KBM-7 (cell line): ENCODE results near the gene ACBD4.
"Not testable (repeated sequence)": the region's sequence is repeated elsewhere in the genome, so short reads cannot be mapped to it uniquely, and the experiment has no call there.

Source experiments
- DNase-seq: peaks from one replicate; pipeline ENCODE4 v3.0.0-alpha.2; 2015
- in situ Hi-C: fragments of 300-500 bp; cut with MboI; formaldehyde crosslinking; loops from 2 replicates; pipeline ENCODE4 v1.14.3; 2020; ENCODE audit warnings: low sequenced_read_pairs, low pct_unique_long_range_greater_than_20kb, mixed read lengths

ACBD4 gene

DNA sequence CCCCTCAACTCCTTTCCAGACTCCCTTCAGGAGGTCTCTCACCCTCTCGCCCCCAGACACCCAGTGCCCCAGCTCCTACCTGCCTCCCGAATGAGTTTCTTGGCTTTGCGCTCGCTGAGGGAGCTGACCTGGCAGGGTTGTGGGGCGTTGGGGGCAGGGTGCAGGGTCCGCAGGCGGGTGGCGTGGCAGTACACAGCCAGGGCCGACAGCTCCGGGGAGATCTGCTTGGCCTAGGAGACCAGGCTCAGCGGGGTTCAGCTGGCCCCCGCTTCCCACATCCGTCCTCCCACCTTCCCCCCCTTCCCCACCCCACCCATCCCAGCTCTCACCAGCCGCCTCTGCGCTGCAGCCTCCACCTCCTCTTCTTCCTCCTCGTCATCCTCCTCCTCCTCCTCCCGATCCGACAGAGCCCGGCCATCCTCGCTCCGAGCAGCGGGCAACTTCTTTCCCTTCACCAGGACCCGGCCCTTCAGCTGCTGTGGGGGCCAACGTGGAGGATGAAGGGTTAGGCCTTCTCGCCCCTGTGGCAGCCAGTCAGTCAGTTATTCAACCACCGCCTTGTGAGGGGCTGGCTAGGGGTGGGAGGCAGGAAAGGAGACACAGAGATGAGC lies 20.4 kb upstream of the ACBD4 start:
- in situ Hi-C loops, result loop anchor here (25.0 kb wide), 1 partner anchor 203 kb away; the partner anchor contains the start of gene GFAP

DNA sequence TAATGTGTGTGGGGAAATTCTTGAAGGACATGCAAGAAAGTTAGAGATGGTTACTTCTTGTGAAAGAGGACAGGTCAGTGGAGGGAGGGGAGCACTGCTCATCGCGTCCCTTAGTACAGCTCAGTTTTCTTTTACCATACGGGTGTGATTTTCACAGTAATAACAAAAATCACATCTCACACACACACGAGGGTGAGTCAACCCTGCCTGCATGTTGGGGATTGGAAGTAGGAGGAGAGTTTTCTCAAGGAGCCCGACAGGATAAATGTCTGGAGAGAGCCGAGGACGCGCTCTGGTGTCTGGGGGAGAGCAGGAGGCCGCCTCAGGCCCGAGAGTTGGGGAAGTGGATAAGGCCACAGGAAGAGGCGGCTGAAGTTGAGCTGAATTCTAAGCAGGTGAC lies 19.6 kb upstream of the ACBD4 start:
- DNase-seq, result no peak
- in situ Hi-C loops, result loop anchor here (25.0 kb wide), 1 partner anchor 204 kb away; the partner anchor contains the start of gene GFAP

More for the DNA sequence above, 20.4 kb upstream of the ACBD4 start:
- no peak for DNase-seq

DNA sequence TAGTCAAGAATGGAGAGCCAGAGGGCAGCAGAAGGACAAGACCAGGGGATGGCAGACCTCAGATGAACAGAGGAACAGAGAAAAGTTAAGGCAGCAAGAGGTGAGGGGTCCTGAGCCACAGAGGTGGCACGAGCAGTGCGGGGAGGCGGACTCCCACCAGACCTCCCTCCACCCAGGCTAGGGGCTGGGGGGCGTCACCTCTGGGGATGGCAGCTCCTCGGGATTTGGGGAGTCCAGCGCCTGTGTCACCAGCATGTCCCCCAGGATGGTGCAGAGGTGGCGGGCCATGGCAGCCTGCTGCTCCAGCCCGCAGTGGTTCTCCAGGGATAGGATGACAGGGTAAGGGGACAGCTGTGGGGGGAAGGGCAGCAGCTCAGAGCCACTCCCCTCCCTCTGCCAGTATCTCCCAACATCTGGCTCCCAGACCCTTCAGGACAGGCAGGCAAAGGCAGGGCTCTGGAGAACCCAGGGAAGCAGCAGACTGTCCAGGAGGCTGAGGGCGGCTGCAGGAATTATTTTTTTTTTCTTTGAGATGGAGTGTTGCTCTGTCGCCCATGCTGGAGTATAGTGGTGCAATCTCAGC lies 19.0 kb upstream of the ACBD4 start:
- DNase-seq, result no peak
- in situ Hi-C loops, result loop anchor here (25.0 kb wide), 1 partner anchor 204 kb away; the partner anchor contains the start of gene GFAP

DNA sequence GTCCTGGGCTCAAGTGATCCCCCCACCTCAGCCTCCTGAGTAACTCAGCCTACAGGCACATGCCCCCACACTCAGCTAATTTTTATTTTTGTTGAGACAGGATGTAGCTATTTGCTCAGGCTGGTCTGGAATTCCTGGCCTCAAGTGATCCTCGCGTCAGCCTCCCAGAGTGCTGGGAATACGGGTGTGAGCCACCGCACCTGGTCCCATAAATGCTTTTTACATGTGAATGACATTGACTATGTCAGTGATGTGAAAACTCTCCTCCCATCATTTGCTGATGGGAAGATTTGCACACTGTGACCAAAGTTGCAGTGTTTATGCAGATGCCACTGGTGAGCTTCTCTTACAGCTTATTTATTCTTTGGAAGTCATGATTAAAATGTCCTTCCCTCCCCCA lies 18.2 kb upstream of the ACBD4 start:
- in situ Hi-C loops, result loop anchor here (25.0 kb wide), 1 partner anchor 205 kb away; the partner anchor contains the start of gene GFAP
- no peak for DNase-seq

DNA sequence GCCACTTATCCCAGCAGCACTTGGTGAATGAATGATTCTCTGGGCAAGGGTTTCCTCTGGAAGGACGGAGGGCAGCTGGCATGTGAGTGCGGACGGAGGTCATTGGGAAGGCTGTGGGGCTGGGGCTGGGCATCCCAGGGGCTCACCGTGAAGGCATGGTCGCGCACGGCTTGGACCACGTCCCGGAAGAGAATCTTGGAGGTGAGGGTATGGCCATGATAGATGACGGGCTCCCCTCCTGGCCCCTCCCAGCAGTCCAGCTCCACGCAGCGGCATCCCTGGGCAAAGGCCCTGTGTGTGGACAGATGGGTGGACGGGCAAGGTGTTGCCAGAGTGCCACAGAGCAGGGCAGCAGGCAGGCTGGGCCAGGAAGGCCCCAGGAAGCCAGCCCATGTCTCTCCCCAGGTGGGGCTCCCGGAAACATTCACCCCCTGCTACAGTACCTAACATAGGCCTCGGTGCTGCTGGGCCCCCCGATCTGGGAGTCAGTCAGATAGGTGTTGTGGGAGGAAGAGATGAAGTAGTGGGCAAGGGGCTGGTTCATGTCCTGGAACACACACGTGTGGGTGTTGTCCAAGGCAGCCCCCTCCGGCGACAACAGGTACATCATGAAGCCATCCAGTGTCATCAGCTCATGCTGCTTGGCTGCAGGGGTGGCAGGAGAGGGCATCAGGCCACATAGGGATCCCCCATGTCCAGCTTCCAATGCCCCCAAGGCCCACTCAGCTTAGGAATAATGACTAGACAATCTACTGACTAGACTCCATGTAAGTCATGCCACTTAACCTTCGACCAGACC lies 17.4 kb upstream of the ACBD4 start:
- no peak for DNase-seq
- in situ Hi-C loops, result loop anchor here (25.0 kb wide), 1 partner anchor 206 kb away; the partner anchor contains the start of gene GFAP

DNA sequence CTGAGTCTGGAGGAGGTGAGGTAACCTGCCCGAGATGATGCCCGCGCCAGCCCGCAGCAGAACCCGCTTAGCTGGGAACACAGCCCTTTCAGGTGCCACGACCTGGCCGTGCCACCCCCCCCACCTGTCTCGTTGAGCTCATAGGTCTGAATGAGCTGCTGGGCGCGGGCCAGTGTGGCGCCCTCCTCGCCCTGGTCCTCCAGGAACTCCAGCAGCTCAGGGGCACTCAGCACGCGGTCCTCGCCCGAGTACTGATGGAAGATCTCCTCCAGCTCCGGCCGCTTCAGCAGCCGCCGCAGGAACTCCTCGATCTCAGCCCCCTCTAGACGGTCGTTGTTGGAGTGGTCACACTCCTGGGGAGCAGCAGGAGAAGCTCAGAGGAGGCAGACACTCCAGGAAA lies 16.8 kb upstream of the ACBD4 start:
- in situ Hi-C loops, result loop anchor here (25.0 kb wide), 1 partner anchor 206 kb away; the partner anchor contains the start of gene GFAP

DNA sequence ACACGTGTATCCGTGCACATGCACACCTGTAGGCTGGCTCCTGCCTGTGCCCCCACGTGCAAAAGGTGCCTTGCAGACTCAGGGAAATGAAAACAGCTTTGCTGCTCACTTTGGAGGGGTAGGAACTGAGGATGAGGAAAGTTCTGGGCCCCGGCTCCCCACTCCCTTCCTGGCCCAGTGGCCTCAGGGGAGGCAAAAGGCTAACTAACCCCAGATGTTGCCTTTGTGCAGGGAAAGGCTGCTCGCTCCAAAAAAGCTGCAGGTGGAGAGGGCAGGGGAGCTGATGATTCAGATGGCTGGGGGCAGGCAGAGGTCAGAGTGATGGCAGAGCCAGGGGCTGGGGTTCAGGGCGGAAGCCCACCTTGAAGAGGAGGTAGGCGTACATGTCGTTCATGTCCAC lies 15.5 kb upstream of the ACBD4 start:
- in situ Hi-C loops, result loop anchor here (25.0 kb wide), 1 partner anchor 208 kb away; the partner anchor contains the start of gene GFAP
- DNase-seq, result no peak

More for the DNA sequence above, 16.8 kb upstream of the ACBD4 start:
- DNase-seq, result no peak

DNA sequence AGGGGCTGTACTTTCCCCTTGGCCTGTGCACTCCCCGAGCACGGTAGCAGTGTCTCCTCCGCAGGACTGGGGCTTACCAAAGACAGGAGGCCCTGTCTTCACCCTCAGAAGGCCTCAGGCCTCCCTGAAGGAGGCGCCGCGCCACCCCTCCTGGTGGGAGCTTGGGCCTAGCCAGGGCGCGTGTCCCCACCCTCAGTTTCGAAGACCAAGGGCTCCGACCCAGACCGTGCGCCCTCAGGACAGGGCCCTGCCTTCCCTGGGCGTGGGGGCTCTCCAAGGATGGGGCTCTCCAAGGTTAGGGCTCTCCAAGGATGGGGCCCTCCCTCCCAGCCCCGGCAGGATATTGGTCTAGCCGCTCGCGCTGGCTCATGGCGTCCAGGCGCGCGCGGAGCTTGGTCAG lies 14.9 kb upstream of the ACBD4 start:
- DNase-seq, result no peak
- in situ Hi-C loops, result loop anchor here (25.0 kb wide), 1 partner anchor 208 kb away; the partner anchor contains the start of gene GFAP

DNA sequence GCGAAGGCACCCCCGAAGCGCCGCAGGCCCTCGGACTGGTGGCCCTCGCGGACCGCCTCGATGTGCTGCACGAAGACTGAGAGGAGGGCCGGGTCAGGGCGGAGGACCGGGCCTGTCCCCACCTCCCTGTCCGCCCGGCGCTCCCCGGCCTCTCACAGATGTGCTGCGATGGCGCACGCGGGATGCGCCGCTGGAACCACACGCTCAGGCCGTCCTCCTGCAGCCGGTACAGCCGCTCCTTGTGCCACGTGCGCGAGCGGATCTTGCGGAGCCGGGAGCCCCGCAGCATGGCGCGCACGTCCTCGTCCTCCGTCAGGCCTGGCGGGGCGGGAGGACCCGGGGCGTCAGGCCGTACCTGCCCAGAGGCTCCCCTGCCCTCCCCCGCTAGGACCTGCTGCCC lies 14.4 kb upstream of the ACBD4 start:
- in situ Hi-C loops, result loop anchor here (25.0 kb wide), 1 partner anchor 209 kb away; the partner anchor contains the start of gene GFAP
- DNase-seq, result no peak

DNA sequence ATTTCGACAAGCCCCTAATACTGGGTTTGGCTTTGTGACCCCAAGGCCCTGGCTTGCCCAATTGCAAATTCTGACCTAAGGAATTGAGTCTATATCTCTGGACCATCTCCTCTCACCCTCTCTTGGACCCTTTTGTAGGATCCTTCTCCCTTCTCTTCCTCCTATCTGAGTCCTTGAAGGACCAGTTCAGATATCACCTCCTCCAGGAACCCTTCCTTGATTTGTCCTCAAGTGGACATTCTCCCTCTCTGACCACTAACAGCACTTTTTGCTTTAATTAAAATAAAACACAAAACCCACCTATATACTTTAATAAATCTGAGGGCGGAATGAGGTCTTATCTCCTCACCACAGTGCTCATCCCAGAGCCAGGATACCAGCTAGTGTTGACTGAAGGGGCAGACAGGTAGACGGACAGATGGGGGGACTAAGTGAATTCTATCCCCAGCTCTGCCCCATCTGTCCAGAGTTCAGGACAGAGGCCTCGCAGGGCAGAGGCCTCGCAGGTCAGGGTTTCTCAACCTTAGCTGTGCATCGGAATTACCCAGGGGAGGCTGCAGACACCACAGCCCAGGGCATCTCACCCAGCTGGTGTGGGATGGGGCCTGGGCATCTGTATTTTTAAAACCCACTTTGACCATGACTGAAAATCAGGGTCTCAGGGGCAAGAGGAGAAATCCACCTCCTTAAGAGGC lies 12.3 kb upstream of the ACBD4 start:
- in situ Hi-C loops, result loop anchor here (25.0 kb wide), 1 partner anchor 211 kb away; the partner anchor contains the start of gene GFAP

DNA sequence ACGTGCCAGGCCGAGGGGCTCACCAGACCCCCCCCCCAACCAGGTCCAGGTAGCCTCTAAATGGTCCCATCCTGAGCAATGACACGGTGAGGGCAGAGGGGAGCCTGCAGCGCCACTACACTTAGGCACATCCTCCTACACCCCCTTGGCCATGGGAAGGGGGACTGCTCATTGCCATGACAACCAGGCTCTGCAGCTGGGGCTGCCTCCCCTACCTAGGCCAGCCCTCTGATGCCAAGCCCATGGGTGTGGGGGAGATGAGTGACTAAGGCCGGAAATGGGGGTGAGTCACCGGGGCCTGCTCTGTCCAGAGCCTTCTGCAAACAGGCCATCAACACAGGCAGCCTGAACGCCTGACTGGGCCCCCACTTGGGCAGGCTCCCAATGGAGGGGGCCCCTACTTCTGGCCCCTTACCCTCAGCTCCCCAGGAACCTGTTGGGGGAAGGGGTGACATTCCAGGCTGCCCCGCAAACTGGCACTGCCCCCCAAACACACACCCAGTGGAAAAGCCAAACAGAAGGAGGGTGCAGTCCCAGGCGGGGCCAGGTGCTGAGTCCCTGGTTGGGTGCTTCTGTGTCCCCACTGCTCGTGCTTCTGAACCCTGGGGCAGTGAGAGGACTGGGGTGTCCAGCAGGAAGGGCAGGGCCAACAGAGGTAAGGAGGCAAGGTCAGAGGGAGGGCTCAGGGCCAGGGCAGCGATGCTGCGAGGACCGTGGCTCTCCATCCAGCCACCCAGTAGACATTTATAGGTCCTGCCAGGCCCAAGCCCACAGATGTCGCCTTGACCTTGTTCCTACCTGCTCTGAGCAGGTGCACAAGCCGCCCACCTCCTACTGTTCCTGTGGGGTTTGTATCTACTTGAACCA lies 11.3 kb upstream of the ACBD4 start:
- peak; percentile 85 for DNase-seq
- in situ Hi-C loops, result loop anchor here (25.0 kb wide), 1 partner anchor 212 kb away; the partner anchor contains the start of gene GFAP

More for the DNA sequence above, 12.3 kb upstream of the ACBD4 start:
- DNase-seq, result no peak

DNA sequence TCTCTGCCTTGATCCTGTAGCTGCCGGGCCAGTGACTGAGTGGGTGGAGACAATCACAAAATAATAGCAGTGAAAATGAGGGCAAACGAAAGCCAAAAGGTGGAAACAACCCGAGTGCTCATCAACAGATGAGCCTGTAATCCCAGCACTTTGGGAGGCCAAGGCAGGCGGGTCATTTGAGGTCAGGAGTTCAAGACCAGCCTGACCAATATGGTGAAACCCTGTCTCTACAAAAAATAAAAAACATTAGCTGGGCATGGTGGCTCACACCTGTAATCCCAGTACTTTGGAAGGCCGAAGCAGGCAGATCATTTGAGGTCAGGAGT lies 10.7 kb upstream of the ACBD4 start:
- DNase-seq, result not testable (repeated sequence)
- in situ Hi-C loops, result loop anchor here (25.0 kb wide), 1 partner anchor 212 kb away; the partner anchor contains the start of gene GFAP

DNA sequence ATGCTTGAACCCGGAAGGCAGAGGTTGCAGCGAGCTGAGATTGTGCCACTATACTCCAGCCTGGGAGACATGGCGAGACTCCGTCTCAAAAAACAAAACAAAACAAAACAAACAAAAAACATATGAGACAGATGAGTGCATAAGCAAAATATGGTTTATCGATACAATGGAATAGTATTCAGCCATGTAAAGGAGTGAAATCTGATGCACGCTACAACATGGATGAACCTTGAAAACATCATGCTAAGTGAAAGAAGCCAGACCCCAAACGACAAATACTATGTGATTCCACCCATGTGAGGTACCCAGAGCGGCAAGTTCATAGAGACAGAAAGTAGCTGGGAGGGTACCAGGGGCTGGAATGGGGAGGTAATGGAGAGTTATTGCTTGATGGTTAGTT lies 10.0 kb upstream of the ACBD4 start:
- no peak for DNase-seq
- in situ Hi-C loops, result no loop called here

DNA sequence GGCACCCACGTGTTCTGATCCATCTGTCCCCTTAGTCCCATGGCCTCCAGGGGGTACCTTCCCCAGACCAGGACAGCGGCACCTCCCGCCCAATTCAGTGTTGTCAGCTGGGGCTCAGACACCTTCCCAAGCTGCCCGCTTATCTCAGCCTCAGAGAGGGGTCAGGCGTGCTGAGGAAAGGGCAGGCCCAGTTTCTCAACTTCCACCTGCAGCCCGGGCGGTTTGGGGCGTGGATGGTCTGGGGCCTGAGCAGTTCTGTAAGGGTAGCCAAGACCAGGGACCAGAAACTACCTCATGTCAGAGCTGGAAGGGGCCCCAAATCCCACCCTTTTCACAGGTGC lies 8.3 kb upstream of the ACBD4 start:
- DNase-seq, result no peak
- in situ Hi-C loops, result no loop called here

DNA sequence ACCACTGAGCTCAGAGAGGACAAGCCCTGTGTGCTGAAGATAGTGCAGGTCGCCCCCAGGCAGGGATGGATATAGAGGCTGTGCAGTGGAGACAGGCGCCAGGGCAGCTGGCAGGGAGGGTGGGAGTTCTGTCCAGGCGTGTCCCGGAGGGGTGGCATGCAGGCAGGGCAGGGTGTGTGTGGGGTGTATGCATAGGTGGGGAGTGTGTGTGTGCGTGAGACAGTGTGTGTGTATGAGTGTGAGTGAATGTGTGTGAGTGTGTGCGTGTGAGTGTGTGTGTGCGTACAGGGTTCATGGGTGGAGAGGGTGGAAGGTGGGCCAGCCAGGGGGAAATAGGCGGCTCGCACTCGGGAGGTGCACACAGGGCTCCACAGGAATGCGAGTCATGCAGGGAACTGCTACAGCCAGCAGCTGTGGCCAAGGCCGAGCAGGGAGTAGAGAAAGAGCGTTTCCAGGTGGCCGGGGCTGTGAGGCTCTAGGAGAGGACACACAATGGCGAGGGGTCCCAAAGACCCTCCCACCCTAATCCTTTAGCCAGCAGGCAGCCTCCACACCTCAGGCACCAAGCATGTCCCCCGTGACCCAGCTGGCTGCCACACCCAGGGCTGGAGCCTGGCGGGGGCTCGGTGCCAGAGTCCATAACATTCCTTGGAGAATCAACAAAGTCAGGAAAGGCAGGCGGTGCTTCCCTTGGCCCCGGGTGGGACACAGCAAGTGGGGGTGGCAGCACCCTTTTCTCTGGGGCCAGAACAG lies 7.8 kb upstream of the ACBD4 start:
- in situ Hi-C loops, result no loop called here
- peak; percentile 29 for DNase-seq

DNA sequence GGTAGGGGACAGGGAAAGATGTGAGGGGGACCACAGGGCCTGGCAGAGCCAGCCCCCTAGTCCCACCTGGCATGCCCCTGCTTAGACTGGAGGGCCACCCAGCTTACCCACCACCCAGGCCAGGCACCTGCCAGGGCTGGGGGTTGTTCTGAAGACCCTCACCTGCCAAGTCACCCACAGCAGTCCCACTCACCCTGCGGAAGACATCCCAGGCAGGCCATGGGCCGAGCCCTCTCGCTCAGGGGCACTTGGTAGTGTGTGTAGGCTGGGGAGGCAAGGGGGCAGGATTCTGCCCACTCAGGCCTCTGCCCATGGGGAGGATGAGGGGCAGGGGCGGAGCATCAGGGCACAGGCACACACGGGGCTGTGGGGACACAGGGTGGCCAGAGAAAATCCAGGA lies 7.2 kb upstream of the ACBD4 start:
- no peak for DNase-seq
- in situ Hi-C loops, result no loop called here

DNA sequence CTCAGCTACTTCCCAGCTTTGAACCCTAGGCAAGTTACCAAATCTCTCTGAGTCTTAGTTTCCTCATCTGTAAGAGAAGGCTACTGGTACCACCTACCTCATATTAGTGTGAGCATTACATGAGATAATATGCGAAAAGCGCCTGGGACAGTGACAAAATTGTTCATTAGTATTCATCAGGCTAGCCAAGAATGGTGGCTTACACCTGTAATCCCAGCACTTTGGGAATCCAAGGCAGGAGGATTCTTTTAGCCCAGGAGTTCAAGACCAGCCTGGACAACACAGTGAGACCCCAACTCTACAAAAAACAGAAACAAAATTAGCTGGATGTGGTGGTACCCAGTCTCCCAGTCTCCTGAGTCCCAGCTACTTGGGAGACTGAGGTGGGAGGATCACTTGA lies 6.5 kb upstream of the ACBD4 start:
- no peak for DNase-seq
- in situ Hi-C loops, result no loop called here
